Measurements from ENCODE around the gene DLG5. TPM values are rescaled to one million over a fixed set of nuclear protein-coding genes. Genes with fewer than 3 reads are reported as not detected.

Gene DLG5
- total RNA-seq, 1 experiment from 2014 or later = 0.19 TPM

- no peaks in the 10 kb centered on the region for H3K27me3 ChIP-seq (ENCODE audit: low read length)
- no peaks in the 10 kb centered on the region for H3K4me1 ChIP-seq (ENCODE audit: low read length)
- H3K9ac ChIP-seq (ENCODE audit: low read length) = no peak overlapping the region
- H3K9me2 ChIP-seq (replicated peaks; ENCODE audit: insufficient read depth, low read length) = no peaks in the 10 kb centered on the region
- H3K36me3 ChIP-seq (ENCODE audit: insufficient read depth, low read length) = no peaks in the 10 kb centered on the region
- H2AFZ ChIP-seq (ENCODE audit: low read length) = no peak overlapping the region
- H3K4me2 ChIP-seq (ENCODE audit: low read depth, low read length, poor library complexity, severe bottlenecking) = no peak overlapping the region
- no peaks in the 10 kb centered on the region for H4K20me1 ChIP-seq (ENCODE audit: insufficient read depth, low read depth, low read length)
- no peak overlapping the region for H3K27ac ChIP-seq (ENCODE audit: low read length)
- H3K79me2 ChIP-seq (ENCODE audit: low read length) = no peaks in the 10 kb centered on the region
- no peak overlapping the region for H3K4me3 ChIP-seq (ENCODE audit: low read length)
- no peak for DNase-seq
- H3K9me3 ChIP-seq (ENCODE audit: low read length) = no peaks in the 10 kb centered on the region
Observed at GRCh38 chr10:77940627-77941026, 14.1 kb upstream of the DLG5 start.

- no peaks in the 10 kb centered on the region for H3K4me1 ChIP-seq (ENCODE audit: low read length)
- no peak overlapping the region for H3K4me3 ChIP-seq (ENCODE audit: low read length)
- H3K27me3 ChIP-seq (ENCODE audit: low read length) = no peaks in the 10 kb centered on the region
- H2AFZ ChIP-seq (ENCODE audit: low read length) = no peak overlapping the region
- no peak overlapping the region for H3K4me2 ChIP-seq (ENCODE audit: low read depth, low read length, poor library complexity, severe bottlenecking)
- no peaks in the 10 kb centered on the region for H3K9me3 ChIP-seq (ENCODE audit: low read length)
- H3K9ac ChIP-seq (ENCODE audit: low read length) = no peak overlapping the region
- no peaks in the 10 kb centered on the region for H3K36me3 ChIP-seq (ENCODE audit: insufficient read depth, low read length)
- H3K79me2 ChIP-seq (ENCODE audit: low read length) = no peaks in the 10 kb centered on the region
- no peak overlapping the region for H3K27ac ChIP-seq (ENCODE audit: low read length)
- DNase-seq = no peak
- no peaks in the 10 kb centered on the region for H3K9me2 ChIP-seq (replicated peaks; ENCODE audit: insufficient read depth, low read length)
- H4K20me1 ChIP-seq (ENCODE audit: insufficient read depth, low read depth, low read length) = no peaks in the 10 kb centered on the region
Observed at GRCh38 chr10:77940225-77940624, 13.7 kb upstream of the DLG5 start.

GRCh38 chr10:77939561-77940001 is 13.0 kb upstream of the DLG5 start:
- DNase-seq = no peak
- H3K4me3 ChIP-seq (ENCODE audit: low read length) = no peak overlapping the region
- no peak overlapping the region for H3K4me2 ChIP-seq (ENCODE audit: low read depth, low read length, poor library complexity, severe bottlenecking)
- H3K9ac ChIP-seq (ENCODE audit: low read length) = no peak overlapping the region
- H3K9me3 ChIP-seq (ENCODE audit: low read length) = no peaks in the 10 kb centered on the region
- no peak overlapping the region for H2AFZ ChIP-seq (ENCODE audit: low read length)
- no peaks in the 10 kb centered on the region for H3K36me3 ChIP-seq (ENCODE audit: insufficient read depth, low read length)
- H3K9me2 ChIP-seq (replicated peaks; ENCODE audit: insufficient read depth, low read length) = no peaks in the 10 kb centered on the region
- H4K20me1 ChIP-seq (ENCODE audit: insufficient read depth, low read depth, low read length) = no peaks in the 10 kb centered on the region
- no peaks in the 10 kb centered on the region for H3K4me1 ChIP-seq (ENCODE audit: low read length)
- H3K79me2 ChIP-seq (ENCODE audit: low read length) = no peaks in the 10 kb centered on the region
- H3K27ac ChIP-seq (ENCODE audit: low read length) = no peak overlapping the region
- H3K27me3 ChIP-seq (ENCODE audit: low read length) = no peaks in the 10 kb centered on the region

GRCh38 chr10:77936697-77937567 is 10.4 kb upstream of the DLG5 start:
- no peaks in the 10 kb centered on the region for H3K9me2 ChIP-seq (replicated peaks; ENCODE audit: insufficient read depth, low read length)
- no peaks in the 10 kb centered on the region for H3K4me1 ChIP-seq (ENCODE audit: low read length)
- H3K9me3 ChIP-seq (ENCODE audit: low read length) = no peaks in the 10 kb centered on the region
- H3K27ac ChIP-seq (ENCODE audit: low read length) = no peak overlapping the region
- H4K20me1 ChIP-seq (ENCODE audit: insufficient read depth, low read depth, low read length) = no peaks in the 10 kb centered on the region
- DNase-seq = no peak
- H3K27me3 ChIP-seq (ENCODE audit: low read length) = no peaks in the 10 kb centered on the region
- no peak overlapping the region for H3K4me3 ChIP-seq (ENCODE audit: low read length)
- no peaks in the 10 kb centered on the region for H3K79me2 ChIP-seq (ENCODE audit: low read length)
- no peak overlapping the region for H2AFZ ChIP-seq (ENCODE audit: low read length)
- no peak overlapping the region for H3K9ac ChIP-seq (ENCODE audit: low read length)
- no peaks in the 10 kb centered on the region for H3K36me3 ChIP-seq (ENCODE audit: insufficient read depth, low read length)
- no peak overlapping the region for H3K4me2 ChIP-seq (ENCODE audit: low read depth, low read length, poor library complexity, severe bottlenecking)

- H3K4me3 ChIP-seq (ENCODE audit: low read length) = no peak overlapping the region
- H3K27me3 ChIP-seq (ENCODE audit: low read length) = no peaks in the 10 kb centered on the region
- H3K9ac ChIP-seq (ENCODE audit: low read length) = no peak overlapping the region
- no peaks in the 10 kb centered on the region for H3K9me2 ChIP-seq (replicated peaks; ENCODE audit: insufficient read depth, low read length)
- H3K9me3 ChIP-seq (ENCODE audit: low read length) = no peaks in the 10 kb centered on the region
- DNase-seq = no peak
- H3K36me3 ChIP-seq (ENCODE audit: insufficient read depth, low read length) = no peaks in the 10 kb centered on the region
- H2AFZ ChIP-seq (ENCODE audit: low read length) = no peak overlapping the region
- no peak overlapping the region for H3K27ac ChIP-seq (ENCODE audit: low read length)
- no peaks in the 10 kb centered on the region for H4K20me1 ChIP-seq (ENCODE audit: insufficient read depth, low read depth, low read length)
- no peak overlapping the region for H3K4me2 ChIP-seq (ENCODE audit: low read depth, low read length, poor library complexity, severe bottlenecking)
- no peaks in the 10 kb centered on the region for H3K4me1 ChIP-seq (ENCODE audit: low read length)
- no peaks in the 10 kb centered on the region for H3K79me2 ChIP-seq (ENCODE audit: low read length)
Observed at GRCh38 chr10:77932016-77932715, 5.6 kb upstream of the DLG5 start.

GRCh38 chr10:77927402-77928246 is 1.1 kb upstream of the DLG5 start:
- H3K4me3 ChIP-seq (ENCODE audit: low read length) = no peak overlapping the region
- no peak overlapping the region for H2AFZ ChIP-seq (ENCODE audit: low read length)

GRCh38 chr10:77925795-77926565 is 575 bp downstream of the DLG5 start:
- Histone ChIP-seq H2AFZ (ENCODE audit: low read length) (no peak overlapping the region), H3K79me2 (ENCODE audit: low read length) (no peaks in the 10 kb centered on the region), H3K4me1 (ENCODE audit: low read length) (no peaks in the 10 kb centered on the region), H3K27ac (ENCODE audit: low read length) (no peak overlapping the region), H3K27me3 (ENCODE audit: low read length) (no peaks in the 10 kb centered on the region), H3K4me3 (ENCODE audit: low read length) (no peak overlapping the region), H3K36me3 (ENCODE audit: insufficient read depth, low read length) (no peaks in the 10 kb centered on the region), H3K9ac (ENCODE audit: low read length) (no peak overlapping the region), H3K9me3 (ENCODE audit: low read length) (no peaks in the 10 kb centered on the region), H3K4me2 (ENCODE audit: low read depth, low read length, poor library complexity, severe bottlenecking) (no peak overlapping the region), H3K9me2 (replicated peaks; ENCODE audit: insufficient read depth, low read length) (no peaks in the 10 kb centered on the region), H4K20me1 (ENCODE audit: insufficient read depth, low read depth, low read length) (no peaks in the 10 kb centered on the region)
- DNase-seq = no peak

More at GRCh38 chr10:77927402-77928246, 1.1 kb upstream of the DLG5 start:
- H3K9ac ChIP-seq (ENCODE audit: low read length) = no peak overlapping the region
- H3K4me1 ChIP-seq (ENCODE audit: low read length) = no peaks in the 10 kb centered on the region
- H3K4me2 ChIP-seq (ENCODE audit: low read depth, low read length, poor library complexity, severe bottlenecking) = no peak overlapping the region
- H3K27me3 ChIP-seq (ENCODE audit: low read length) = no peaks in the 10 kb centered on the region
- H3K79me2 ChIP-seq (ENCODE audit: low read length) = no peaks in the 10 kb centered on the region
- no peaks in the 10 kb centered on the region for H3K9me2 ChIP-seq (replicated peaks; ENCODE audit: insufficient read depth, low read length)
- H3K27ac ChIP-seq (ENCODE audit: low read length) = no peak overlapping the region
- no peaks in the 10 kb centered on the region for H3K36me3 ChIP-seq (ENCODE audit: insufficient read depth, low read length)
- no peaks in the 10 kb centered on the region for H3K9me3 ChIP-seq (ENCODE audit: low read length)
- no peaks in the 10 kb centered on the region for H4K20me1 ChIP-seq (ENCODE audit: insufficient read depth, low read depth, low read length)
- no peak for DNase-seq
